GM10847 (cell line): ENCODE results near the gene KDM4B.
A peak's percentile ranks its signal among the peaks of the same experiment; 100 is the strongest.

ENCODE experiments used
- POLR2A ChIP-seq: IDR thresholded peaks from 2 replicates; pipeline ENCODE4 v1.6.1; 2011; ENCODE audit not compliant: insufficient read length; ENCODE audit errors: extremely low read depth

Gene KDM4B

DNA sequence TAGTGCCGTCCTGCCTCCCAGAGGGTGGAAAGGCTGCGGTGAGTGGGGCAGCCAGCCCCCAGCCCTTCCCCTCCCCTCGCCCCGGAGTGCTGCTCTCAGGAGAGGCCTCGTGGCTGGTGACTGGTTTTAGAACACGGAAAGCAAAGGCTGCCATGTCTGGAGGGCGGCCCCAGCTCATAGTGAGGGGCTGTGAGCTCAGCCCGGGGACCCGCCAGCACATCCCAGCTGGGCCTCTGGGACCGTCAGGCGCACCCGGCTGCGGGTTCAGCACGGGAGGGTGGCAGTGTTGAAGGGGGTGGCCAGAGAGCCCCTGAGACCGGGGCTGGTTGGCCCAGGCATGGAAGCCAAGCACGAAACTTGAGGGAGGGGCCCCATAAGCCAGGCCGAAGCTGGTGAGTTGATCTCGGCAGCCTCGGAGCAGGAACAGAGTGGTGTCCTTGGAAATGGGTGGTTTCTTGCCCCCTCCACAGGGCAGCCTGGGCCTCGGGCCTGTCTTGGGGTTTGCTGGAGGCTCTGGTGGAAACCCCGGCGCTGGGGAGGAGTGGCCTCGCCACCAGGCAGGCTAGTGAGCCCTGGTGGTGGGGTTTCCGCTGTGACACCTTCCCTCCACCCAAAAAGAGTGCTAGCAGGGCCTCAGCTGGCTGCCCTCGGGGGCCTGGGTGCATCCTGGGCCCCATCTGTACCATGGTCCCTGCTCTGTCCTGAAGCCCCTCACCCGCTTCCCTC lies 157.7 kb downstream of the KDM4B start:
- no peak for TF ChIP-seq POLR2A

DNA sequence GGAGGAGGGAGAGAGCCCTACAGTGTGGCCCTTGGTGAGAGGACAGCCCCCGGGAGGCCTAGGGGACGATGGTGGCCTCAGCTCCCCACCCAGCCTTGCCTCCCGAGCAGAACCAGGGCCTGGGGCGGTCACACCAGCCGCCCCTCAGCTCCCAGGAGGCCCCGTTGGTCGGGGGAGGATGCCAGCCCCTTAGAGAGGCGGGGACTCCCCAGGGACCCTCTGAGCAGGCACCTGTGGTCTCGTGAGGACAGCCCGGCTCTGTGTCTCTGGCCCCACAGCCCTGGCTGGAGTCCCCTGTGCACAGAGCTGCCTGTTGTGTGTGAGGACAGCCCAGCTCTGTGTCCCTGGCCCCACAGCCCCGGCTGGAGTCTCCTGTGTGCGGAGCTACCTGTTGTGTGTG lies 158.8 kb downstream of the KDM4B start:
- TF ChIP-seq POLR2A = no peak

DNA sequence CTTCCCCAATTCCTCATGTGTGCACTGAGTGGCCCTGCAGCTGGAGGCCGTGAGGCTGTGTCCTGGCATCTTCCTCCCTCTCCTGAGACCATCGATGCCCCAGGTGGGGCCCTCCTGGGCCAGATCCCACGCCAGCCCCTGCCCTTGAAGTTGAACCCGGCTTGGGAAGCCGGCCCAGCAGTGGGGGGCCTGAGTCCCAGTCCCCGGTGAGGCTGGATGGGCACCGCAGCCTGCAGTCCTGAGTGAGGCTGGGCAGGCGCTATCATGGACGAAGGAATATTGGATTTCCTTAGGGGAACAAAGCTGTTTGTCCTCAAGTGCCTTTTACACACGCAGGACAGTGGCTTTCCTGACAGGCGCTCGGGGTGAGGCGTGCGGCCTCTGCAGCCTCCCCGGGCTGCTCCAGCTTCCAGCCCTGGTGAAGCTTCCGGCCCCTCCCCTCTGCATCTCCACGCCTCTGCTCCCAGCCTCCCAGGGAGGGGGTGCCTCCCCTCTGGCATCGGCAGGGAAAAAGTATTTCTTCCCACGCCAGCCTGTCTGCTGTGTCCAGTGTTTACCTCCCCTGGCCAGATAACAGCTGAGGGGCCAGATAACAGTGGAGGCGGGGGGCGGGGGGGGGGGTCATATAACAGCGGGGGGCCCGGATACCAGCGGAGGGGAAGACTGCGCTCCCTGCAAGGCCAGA lies 159.5 kb downstream of the KDM4B start:
- no peak for TF ChIP-seq POLR2A

DNA sequence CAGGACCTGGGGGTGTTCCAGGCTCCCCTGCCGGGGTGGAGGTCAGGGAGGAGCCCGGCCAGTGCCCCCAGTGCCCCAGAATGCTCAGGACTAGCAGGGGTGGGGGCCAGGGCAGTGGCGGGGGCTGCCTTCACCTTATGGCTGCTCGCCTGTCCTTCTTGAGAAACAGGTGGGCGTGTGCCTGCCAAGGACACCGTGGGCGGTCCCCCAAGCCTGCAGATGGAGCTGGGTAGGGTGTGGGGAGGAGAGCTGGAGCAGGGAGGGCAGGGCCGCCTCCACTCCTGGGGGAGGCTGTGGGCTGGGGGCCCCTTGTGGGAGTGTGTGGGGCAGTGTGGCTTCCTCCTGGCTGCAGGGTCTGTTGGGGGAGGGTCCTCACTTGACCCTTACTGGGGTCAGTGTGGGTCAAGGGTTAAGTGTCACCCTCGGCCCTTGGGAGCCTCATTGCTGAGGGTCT lies 160.1 kb downstream of the KDM4B start:
- TF ChIP-seq POLR2A = no peak

DNA sequence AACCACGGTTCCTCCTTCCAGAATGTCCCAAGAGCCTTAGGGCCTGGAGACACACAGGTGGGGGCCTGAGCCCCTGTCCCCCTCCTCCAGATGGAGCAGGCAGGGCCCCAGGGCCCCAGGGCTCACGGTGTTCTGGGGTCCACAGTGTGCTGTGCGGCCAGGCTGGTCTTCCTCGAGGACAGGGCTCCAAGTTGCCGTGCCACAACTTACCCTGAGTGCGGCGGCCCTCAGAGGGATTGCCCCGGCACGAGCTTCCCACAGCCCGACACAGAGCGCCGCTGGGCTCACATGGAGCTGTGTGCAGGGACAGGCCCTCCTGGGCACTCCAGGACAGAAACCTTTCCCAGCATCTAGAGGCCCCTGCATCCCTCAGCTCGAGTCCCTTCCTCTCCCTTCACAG lies 160.8 kb downstream of the KDM4B start:
- TF ChIP-seq POLR2A = no peak

DNA sequence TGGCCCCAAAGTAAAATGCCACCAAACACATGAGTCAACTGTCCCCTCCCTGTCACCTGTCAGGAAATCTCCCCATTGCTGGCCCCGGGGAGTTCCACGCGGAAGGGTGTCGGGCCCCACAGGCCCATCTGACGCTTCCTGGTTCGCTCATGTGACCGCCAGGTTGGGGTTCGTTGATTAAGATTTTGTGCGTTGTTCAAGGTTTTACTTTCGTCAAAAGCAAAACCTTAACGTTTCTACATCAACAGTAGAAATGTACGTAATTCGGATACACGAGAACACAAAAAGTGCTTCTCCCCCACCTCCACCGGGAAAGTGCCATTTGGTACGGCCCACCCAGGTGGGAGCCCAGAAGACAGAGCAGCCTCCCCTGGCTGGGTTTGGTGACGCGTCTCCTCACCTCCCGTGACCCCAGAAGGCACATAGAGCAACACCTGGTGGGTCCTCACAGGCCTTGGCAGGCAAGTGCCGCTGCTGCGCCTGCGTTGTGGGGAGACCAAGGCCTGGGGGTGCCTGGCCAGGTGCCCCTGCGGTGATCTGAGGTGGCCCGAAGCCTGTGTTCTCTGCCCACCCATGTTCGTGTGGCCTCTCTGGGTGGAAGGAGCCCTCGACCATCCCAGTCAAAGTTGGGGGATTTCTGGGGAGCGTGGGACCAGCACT lies 161.6 kb downstream of the KDM4B start:
- TF ChIP-seq POLR2A = peak; percentile 49

DNA sequence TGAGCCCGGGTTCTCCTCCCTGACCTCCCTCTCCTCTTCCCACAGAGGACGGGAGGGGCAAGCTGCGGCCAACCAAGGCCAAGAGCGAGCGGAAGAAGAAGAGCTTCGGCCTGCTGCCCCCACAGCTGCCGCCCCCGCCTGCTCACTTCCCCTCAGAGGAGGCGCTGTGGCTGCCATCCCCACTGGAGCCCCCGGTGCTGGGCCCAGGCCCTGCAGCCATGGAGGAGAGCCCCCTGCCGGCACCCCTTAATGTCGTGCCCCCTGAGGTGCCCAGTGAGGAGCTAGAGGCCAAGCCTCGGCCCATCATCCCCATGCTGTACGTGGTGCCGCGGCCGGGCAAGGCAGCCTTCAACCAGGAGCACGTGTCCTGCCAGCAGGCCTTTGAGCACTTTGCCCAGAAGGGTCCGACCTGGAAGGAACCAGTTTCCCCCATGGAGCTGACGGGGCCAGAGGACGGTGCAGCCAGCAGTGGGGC lies 162.2 kb downstream of the KDM4B start:
- no peak for TF ChIP-seq POLR2A

DNA sequence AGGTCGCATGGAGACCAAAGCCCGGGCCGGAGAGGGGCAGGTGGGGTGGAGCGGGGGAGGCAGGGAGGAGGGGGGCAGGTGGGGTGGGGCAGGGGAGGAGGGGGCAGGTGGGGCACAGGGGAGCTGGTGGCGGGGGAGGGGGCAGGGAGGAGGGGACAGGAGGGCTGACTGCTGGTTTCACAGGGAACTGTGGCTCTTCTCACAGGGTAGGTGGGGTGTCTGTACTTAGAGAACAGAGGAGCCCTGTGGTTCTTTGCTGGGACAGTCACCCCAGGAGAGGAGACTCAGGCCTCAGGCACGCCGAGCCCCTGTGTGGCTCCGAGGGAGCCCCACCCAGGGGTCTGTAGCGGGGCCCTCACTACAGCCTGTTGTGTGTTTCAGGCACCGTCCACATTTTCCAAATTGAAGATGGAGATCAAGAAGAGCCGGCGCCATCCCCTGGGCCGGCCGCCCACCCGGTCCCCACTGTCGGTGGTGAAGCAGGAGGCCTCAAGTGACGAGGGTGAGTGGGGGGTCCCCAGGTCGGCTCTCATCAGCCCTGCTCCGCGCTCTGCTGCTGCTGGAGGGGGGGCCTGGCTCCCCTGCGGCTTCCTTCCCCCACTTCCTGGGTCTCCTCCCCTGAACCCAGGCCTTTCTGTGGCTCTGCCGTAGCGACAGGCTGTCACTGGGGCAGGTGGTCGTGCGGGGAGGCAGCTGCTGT lies 162.7 kb downstream of the KDM4B start:
- TF ChIP-seq POLR2A = peak; percentile 22

DNA sequence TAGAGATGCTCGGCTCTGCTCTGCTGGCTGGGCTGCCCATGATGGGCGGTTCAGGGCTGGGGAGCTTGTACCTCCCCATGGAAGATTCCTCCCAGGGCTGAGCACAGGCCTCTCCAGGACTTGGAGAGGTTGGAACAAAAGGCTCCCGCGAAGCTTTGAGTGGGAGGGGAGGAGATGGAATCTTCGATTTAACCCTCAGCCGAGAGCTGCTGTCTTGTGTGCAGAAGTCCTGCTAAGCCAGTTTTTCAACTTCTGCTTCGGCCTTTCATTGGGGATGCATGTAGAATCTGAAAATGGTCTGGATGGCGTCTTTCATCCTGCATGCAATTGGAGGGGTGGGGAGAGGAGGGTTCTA lies 163.3 kb downstream of the KDM4B start:
- no peak for TF ChIP-seq POLR2A

DNA sequence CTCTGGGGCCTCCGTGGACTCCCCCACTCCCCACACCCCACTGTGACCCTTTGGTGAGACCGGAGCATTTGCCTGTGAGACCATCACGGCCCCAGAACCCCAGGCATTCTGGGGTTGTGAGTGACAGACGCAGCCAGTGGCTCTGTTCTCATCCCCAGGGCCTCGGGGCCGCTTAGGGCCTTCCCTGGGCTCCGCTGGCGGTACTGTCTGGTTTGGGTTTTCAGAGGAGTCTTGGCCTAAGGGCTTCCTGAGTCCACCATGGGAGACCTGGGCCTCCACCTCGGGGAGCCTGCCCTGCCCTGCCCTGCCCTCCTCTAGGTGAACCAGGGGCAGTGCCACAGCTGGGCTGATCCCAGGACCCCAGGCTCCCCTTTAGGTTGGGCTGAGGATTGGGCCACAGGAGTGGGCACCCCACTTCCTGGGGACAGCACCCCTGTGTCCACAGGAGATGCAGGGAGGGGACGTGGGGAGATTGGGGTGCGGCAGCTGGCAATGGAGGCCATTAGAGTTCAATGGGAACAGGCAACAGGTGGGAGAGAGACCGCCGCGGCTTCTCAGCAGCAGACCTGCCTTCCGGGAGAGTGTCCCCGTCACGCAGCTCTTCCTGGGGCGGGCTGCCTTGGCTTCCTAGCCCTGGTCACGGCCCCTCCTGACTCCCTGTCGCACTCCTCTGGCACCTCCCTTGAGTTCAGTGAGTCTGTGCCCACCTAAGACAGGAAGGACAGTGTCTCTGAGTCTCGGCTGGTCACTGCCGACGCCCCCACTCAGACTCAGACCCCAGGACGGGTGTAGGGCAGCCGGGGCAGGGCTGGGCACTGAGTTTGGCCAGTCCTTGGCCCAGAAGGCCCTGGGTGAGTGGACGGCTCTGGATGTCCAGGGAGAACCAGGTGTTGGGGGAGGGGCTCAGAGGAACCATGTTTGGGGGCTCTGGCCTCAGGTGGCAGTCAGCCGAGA lies 164.1 kb downstream of the KDM4B start:
- no peak for TF ChIP-seq POLR2A

DNA sequence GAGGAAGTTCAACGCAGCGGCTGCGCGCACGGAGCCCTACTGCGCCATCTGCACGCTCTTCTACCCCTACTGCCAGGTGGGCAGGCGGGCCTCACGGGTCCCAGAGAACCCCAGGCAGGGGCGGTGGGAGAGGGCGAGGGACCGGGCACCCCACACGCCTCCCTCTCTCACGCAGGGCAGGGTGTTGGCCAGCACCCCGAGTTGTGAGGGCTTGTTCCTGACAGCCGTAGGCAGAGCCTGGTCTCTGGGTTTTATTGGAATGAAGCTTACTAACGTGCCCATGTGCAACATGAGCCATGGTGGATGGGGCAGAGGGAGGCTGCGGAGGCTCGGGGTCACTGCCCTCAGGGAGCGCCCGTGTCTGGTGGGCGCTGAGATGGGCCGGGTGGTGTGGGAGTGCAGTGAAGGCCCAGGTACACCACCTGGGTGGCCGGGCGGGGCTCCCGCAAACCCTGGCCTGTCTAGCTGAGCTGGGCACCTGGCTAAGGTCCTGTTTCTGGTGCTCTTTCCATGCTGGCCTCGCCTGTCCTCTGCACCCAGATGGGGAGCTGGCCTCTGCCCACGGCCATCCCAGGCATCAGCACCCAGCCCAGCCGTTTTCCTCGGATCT lies 165.2 kb downstream of the KDM4B start:
- TF ChIP-seq POLR2A = no peak

DNA sequence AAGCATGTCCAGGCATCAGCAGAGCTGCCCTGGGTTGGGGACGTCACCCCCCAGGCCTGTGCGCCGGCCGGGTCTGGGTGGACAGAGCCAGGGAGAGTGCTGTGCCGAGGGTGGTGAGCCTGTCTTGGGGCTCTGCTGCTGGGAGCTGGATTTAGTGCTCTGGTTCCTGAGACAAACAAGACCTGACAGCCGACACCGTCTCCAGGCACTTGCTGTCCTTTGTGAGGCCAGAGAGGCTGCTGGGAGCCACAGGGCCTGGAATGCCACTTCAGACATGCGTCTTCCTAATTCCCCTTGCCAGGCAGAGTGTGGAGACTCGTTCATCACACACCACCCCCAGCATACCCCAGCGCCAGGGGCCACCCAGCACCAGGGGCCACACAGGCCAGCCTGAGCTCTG lies 165.8 kb downstream of the KDM4B start:
- TF ChIP-seq POLR2A = no peak

DNA sequence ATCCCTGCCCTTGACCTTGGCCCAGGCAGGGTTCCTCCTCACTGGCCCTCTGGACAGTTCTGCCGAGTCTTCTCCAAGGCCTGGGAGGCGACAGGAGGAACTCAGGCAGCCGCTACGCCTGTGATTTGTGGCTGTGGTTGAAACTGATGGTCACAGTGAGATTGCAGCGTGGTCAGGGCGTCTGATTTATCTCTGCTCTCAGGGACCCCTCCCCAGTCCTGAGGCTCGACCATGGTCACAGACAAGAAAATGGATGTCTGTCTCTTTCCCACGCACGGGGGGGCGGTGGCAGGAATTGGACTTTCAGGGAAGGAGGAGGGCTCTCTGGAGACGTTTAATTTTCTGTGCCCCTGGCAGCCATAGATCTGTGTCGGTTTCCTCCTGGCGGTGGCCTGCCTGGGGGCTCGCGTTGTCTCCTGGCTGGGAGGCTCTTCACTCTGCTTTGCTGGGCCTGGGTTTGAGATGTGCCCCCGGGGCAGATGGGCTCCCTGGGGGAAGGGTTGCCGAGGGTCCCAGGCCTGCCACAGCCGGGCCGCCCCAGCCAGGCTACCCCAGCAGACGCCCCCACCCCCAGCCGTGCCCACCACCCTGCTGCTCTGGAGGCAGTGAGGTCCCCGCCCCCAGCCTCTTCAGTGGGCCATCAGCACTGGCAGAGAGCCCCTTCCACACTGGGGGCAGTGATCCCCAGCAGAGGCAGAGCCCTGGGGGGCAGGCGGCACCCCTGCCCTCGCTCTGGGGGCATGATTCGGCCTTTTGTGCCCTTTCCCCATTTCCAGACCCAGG lies 167.4 kb downstream of the KDM4B start:
- no peak for TF ChIP-seq POLR2A

DNA sequence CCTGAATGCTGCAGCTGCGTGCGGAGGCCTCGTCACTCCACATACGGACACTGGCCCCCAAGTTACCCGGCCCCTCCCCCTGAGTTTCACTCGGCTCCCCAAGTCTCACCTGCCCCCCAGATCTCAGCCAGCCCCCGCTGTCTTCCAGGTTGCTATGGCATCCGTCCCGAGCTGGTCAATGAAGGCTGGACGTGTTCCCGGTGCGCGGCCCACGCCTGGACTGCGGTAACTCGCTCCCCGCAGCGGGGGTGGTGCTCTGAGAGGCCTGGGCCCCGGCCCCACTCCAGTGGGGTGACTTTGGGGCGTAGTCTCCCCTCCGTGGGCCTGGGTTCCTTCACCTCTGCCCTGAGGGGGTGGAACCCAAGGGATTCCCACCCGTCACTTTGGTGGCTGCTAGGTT lies 168.2 kb downstream of the KDM4B start:
- TF ChIP-seq POLR2A = no peak
